IMR-90 (cell line): ENCODE data around the gene POLR3E. TPM values are rescaled to one million over a fixed set of nuclear protein-coding genes. Genes with fewer than 3 reads are reported as not detected.

Experiments
- ATAC-seq: fragments of 200-7000 bp; cut with Tn5 transposase; 2 replicates; pipeline ENCODE4 v1.9.1; 2020; ENCODE audit warnings: low read depth, mild to moderate bottlenecking, moderate library complexity
- BruUV-seq: library from RNA; stranded (reverse); fragments of 400-500 nt; replicated peaks from 2 replicates; lab custom pipeline; 2021; lab: Mats Ljungman, UMichigan
- CTCF ChIA-PET: fragments of 300-600 bp; formaldehyde crosslinking; extraction: SDS; loops from one replicate; lab custom pipeline; 2021; ENCODE audit warnings: antibody characterized with exemption; lab: Yijun Ruan, JAX
- POLR2A ChIA-PET: fragments of 300-600 bp; sonication (Branson Sonifier 250); formaldehyde crosslinking; loops from one replicate; lab custom pipeline; 2022; ENCODE audit warnings: antibody characterized with exemption; ENCODE audit not compliant: unreplicated experiment; lab: Charles Lee
- DNase-seq: peaks from one replicate; pipeline ENCODE4 v3.0.0; 2013
- H2AFZ ChIP-seq: replicated peaks from 2 replicates; pipeline ENCODE3; 2013; ENCODE audit warnings: low read length, mild to moderate bottlenecking; ENCODE audit not compliant: poor library complexity
- H2AK5ac ChIP-seq: 2 replicates; pipeline ENCODE4 v1.6.1; 2013; ENCODE audit warnings: low read depth, low read length, inconsistent platforms
- H2AK9ac ChIP-seq: replicated peaks from 2 replicates; pipeline ENCODE3; 2013; ENCODE audit warnings: mild to moderate bottlenecking, low read depth, low read length, moderate library complexity; ENCODE audit not compliant: poor library complexity
- H2BK120ac ChIP-seq: 2 replicates; pipeline ENCODE4 v1.6.1; 2013; ENCODE audit warnings: low read depth, low read length, inconsistent platforms
- H2BK15ac ChIP-seq: 3 replicates; pipeline ENCODE4 v1.6.1; 2013; ENCODE audit warnings: low read depth, low read length, inconsistent platforms
- H2BK20ac ChIP-seq: 2 replicates; pipeline ENCODE4 v1.6.1; 2013; ENCODE audit warnings: low read depth, mild to moderate bottlenecking, inconsistent platforms, low read length, moderate library complexity
- H2BK5ac ChIP-seq: 2 replicates; pipeline ENCODE4 v1.6.1; 2013; ENCODE audit warnings: mild to moderate bottlenecking, low read depth, low read length, inconsistent platforms; ENCODE audit not compliant: poor library complexity, severe bottlenecking
- H3K14ac ChIP-seq: replicated peaks from 2 replicates; pipeline ENCODE4 v1.6.1; 2013; ENCODE audit warnings: low read depth, low read length, inconsistent platforms
- H3K18ac ChIP-seq: 2 replicates; pipeline ENCODE4 v1.6.1; 2013; ENCODE audit warnings: low read depth, low read length, control low read depth
- H3K23ac ChIP-seq: 2 replicates; pipeline ENCODE4 v1.6.1; 2013; ENCODE audit warnings: low read depth, low read length, inconsistent platforms
- H3K27ac ChIP-seq: 2 replicates; pipeline ENCODE4 v1.5.1; 2013; ENCODE audit warnings: mild to moderate bottlenecking, control low read depth, low read length; ENCODE audit not compliant: insufficient read depth
- H3K27me3 ChIP-seq: 2 replicates; pipeline ENCODE4 v1.6.1; 2013; ENCODE audit warnings: low read length; ENCODE audit not compliant: control insufficient read depth, insufficient read depth
- H3K36me3 ChIP-seq: 2 replicates; pipeline ENCODE4 v1.6.1; 2013; ENCODE audit warnings: low read length, mixed read lengths; ENCODE audit not compliant: control insufficient read depth, insufficient read depth
- H3K4ac ChIP-seq: 2 replicates; pipeline ENCODE4 v1.6.1; 2013; ENCODE audit warnings: low read depth, low read length, inconsistent platforms
- H3K4me1 ChIP-seq: 2 replicates; pipeline ENCODE4 v1.6.1; 2013; ENCODE audit warnings: low read length, mixed read lengths; ENCODE audit not compliant: control insufficient read depth, insufficient read depth
- H3K4me2 ChIP-seq: 2 replicates; pipeline ENCODE4 v1.6.1; 2013; ENCODE audit warnings: low read depth, mild to moderate bottlenecking, control low read depth, low read length, moderate library complexity
- H3K4me3 ChIP-seq: 2 replicates; pipeline ENCODE4 v1.5.1; 2013; ENCODE audit warnings: low read depth, mild to moderate bottlenecking, control low read depth, low read length, moderate library complexity; ENCODE audit not compliant: insufficient read depth
- H3K56ac ChIP-seq: 2 replicates; pipeline ENCODE4 v1.6.1; 2013; ENCODE audit warnings: low read length, inconsistent platforms; ENCODE audit not compliant: insufficient read depth; ENCODE audit errors: extremely low read depth
- H3K79me1 ChIP-seq, 2 experiments: 2 replicates each; pipeline ENCODE4 v1.6.1; 2013; ENCODE audit warnings: low read length in 2 of 2, inconsistent platforms in 1 of 2, low read depth in 1 of 2
- H3K9ac ChIP-seq: 2 replicates; pipeline ENCODE4 v1.6.1; 2013; ENCODE audit warnings: low read depth, low read length, control low read depth
- H3K9me1 ChIP-seq: 2 replicates; pipeline ENCODE4 v1.6.1; 2013; ENCODE audit warnings: low read length, inconsistent platforms; ENCODE audit not compliant: insufficient read depth
- H3K9me3 ChIP-seq: 2 replicates; pipeline ENCODE4 v1.6.1; 2013; ENCODE audit warnings: low read length; ENCODE audit not compliant: control insufficient read depth, insufficient read depth
- H4K20me1 ChIP-seq: 2 replicates; pipeline ENCODE4 v1.6.1; 2013; ENCODE audit warnings: low read length, inconsistent platforms; ENCODE audit not compliant: insufficient read depth
- H4K5ac ChIP-seq: 2 replicates; pipeline ENCODE4 v1.6.1; 2013; ENCODE audit warnings: mild to moderate bottlenecking, low read depth, low read length, control low read depth
- H4K8ac ChIP-seq, 2 experiments: 2 replicates each; pipeline ENCODE4 v1.6.1; 2013; ENCODE audit warnings: low read depth in 2 of 2, low read length in 2 of 2, control low read depth in 1 of 2, inconsistent platforms in 1 of 2
- H4K91ac ChIP-seq: 2 replicates; pipeline ENCODE4 v1.6.1; 2013; ENCODE audit warnings: low read depth, low read length, inconsistent platforms; ENCODE audit not compliant: insufficient read depth
- BHLHE40 ChIP-seq: fragments of 150-350 bp; IDR thresholded peaks from 2 replicates; pipeline ENCODE4 v1.6.1; 2016; ENCODE audit warnings: mild to moderate bottlenecking, low read depth, low read length
- CEBPB ChIP-seq: IDR thresholded peaks from 2 replicates; pipeline ENCODE4 v1.6.1; 2012; ENCODE audit warnings: low read depth, low read length, improper control_type of control experiment
- CHD1 ChIP-seq: IDR thresholded peaks from 2 replicates; pipeline ENCODE4 v1.6.1; 2012; ENCODE audit warnings: low read depth, low read length, improper control_type of control experiment
- CTCF ChIP-seq: conservative IDR thresholded peaks from 2 replicates; pipeline ENCODE4 v1.5.1; 2012; ENCODE audit warnings: mild to moderate bottlenecking, low read depth, low read length, improper control_type of control experiment
- ELK1 ChIP-seq: fragments of 150-350 bp; IDR thresholded peaks from 2 replicates; pipeline ENCODE4 v1.6.1; 2016; ENCODE audit warnings: low read depth, mild to moderate bottlenecking, low read length, moderate library complexity, borderline replicate concordance
- FOS ChIP-seq: fragments of 150-350 bp; IDR thresholded peaks from 2 replicates; pipeline ENCODE4 v1.6.1; 2016; ENCODE audit warnings: low read depth, low read length
- MAFK ChIP-seq: IDR thresholded peaks from 2 replicates; pipeline ENCODE4 v1.6.1; 2012; ENCODE audit warnings: low read depth, low read length, improper control_type of control experiment
- MAZ ChIP-seq: IDR thresholded peaks from 2 replicates; pipeline ENCODE4 v1.6.1; 2012; ENCODE audit warnings: low read depth, mild to moderate bottlenecking, low read length, improper control_type of control experiment, moderate library complexity, borderline replicate concordance
- NFE2L2 ChIP-seq: fragments of 150-350 bp; IDR thresholded peaks from 2 replicates; pipeline ENCODE4 v1.6.1; 2016; ENCODE audit warnings: low read depth, mild to moderate bottlenecking, low read length
- POLR2A ChIP-seq: IDR thresholded peaks from 2 replicates; pipeline ENCODE4 v1.6.1; 2012; ENCODE audit warnings: mild to moderate bottlenecking, low read depth, low read length
- RAD21 ChIP-seq: IDR thresholded peaks from 2 replicates; pipeline ENCODE4 v1.6.1; 2012; ENCODE audit warnings: low read length, improper control_type of control experiment
- RFX5 ChIP-seq: IDR thresholded peaks from 2 replicates; pipeline ENCODE4 v1.8.0; 2012; ENCODE audit warnings: low read depth, mild to moderate bottlenecking, low read length, moderate library complexity
- SMC3 ChIP-seq: fragments of 150-350 bp; IDR thresholded peaks from 2 replicates; pipeline ENCODE4 v1.6.1; 2016; ENCODE audit warnings: low read depth, mild to moderate bottlenecking, antibody characterized with exemption, low read length, moderate library complexity
- USF2 ChIP-seq: fragments of 150-350 bp; IDR thresholded peaks from 2 replicates; pipeline ENCODE4 v1.6.1; 2017; ENCODE audit warnings: mild to moderate bottlenecking, antibody characterized with exemption, low read length, low read depth
- WGBS, 2 experiments: methylation state at CpG; one replicate each; pipeline versions ENCODE4 v1.1.5 to v1.1.7; 2013; ENCODE audit warnings: missing lambda C conversion rate in 2 of 2; ENCODE audit not compliant: insufficient read length in 1 of 2; ENCODE audit errors: extremely low coverage in 2 of 2; 5-methylcytosine and 5-hydroxymethylcytosine counted together
- dilution Hi-C: fragments of 300-500 bp; cut with HindIII; formaldehyde crosslinking; loops from one replicate; pipeline ENCODE4 v1.14.3; 2018; ENCODE audit warnings: low sequenced_read_pairs; ENCODE audit not compliant: unreplicated experiment
- in situ Hi-C: fragments of 300-500 bp; cut with MboI; formaldehyde crosslinking; loops from 3 replicates; pipeline ENCODE4 v1.14.3; 2019; ENCODE audit warnings: low sequenced_read_pairs, inconsistent platforms, mixed read lengths
- intact Hi-C: fragments of 100-400 bp; cut with micrococcal nuclease; formaldehyde crosslinking; loops from 2 replicates; pipeline ENCODE4 v1.10.0; 2022
- polyA plus RNA-seq, 3 experiments: library from polyadenylated mRNA; depleted of rRNA; stranded (reverse); fragments of >200 nt; gene quantifications; 2 replicates each; pipeline ENCODE4 v1.2.3, GENCODE V29; 2012; ENCODE audit warnings: low replicate concordance in 1 of 3
- total RNA-seq: library from RNA; depleted of rRNA; stranded (reverse); fragments of >200 nt; gene quantifications from 2 replicates; pipeline ENCODE4 v1.2.3, GENCODE V29; 2012

POLR3E gene
- total and polyA plus RNA-seq, 2 of the 4 experiments (the other 2 are of a cell fraction) = 19.9 to 46.0 TPM

- Histone ChIP-seq H2AK9ac (no peak overlapping the region), H3K18ac (0 out of 2 replicates have a peak overlapping the region, but pooled peaks have one; percentile 2), H2BK15ac (no peak overlapping the region), H3K36me3 (peaks cover 31% of the 10 kb centered on the region), H3K23ac (no peak overlapping the region), H3K4me2 (0 out of 2 replicates have a peak overlapping the region, but pooled peaks have one; percentile 7), H3K14ac (no peak overlapping the region), H4K5ac (no peak overlapping the region), H3K4me3 (no peak overlapping the region), H3K27me3 (no peaks in the 10 kb centered on the region), H2BK120ac (no peak overlapping the region), H3K9me3 (no peaks in the 10 kb centered on the region), H4K8ac (0 out of 4 replicates have a peak overlapping the region, but pooled peaks of 1 of the 2 experiments have one; percentile 3), H2AK5ac (no peak overlapping the region), H3K27ac (peak overlapping the region; percentile 38; the same call in 1 of the 2 replicates), H2BK20ac (no peak overlapping the region), H3K4ac (no peak overlapping the region; the same call in 1 of the 2 replicates), H3K56ac (no peak overlapping the region), H3K9me1 (peaks cover 11% of the 10 kb centered on the region), H3K4me1 (peaks cover 20% of the 10 kb centered on the region), H3K9ac (no peak overlapping the region), H3K79me1 (peaks cover 21 to 66% of the 10 kb centered on the region in 2 experiments), H2BK5ac (peak overlapping the region; percentile 41), H2AFZ (no peak overlapping the region), H4K20me1 (peaks cover 87% of the 10 kb centered on the region), H4K91ac (no peak overlapping the region)
- no CpG with 5 or more reads among the region's 3 CpGs for WGBS, 2 experiments
- TF ChIP-seq USF2 (no peak), MAFK (no peak), POLR2A (no peak), MAZ (no peak), BHLHE40 (no peak), CEBPB (no peak), RFX5 (no peak), FOS (no peak), NFE2L2 (no peak), CHD1 (no peak), RAD21 (no peak), CTCF (no peak), ELK1 (no peak), SMC3 (no peak)
- in situ Hi-C loops = no loop called here
- intact Hi-C loops = no loop called here
- no peak for DNase-seq
- dilution Hi-C loops = no loop called here
- CTCF ChIA-PET = no interaction called here
- POLR2A ChIA-PET = no interaction called here
- BruUV-seq = no TSS peak
- no peak for ATAC-seq
Observed at GRCh38 chr16:22366889-22367288, 69.7 kb downstream of the POLR3E start.
